ENCODE measurements around the gene ANKRD10. TPM values are rescaled to one million over a fixed set of nuclear protein-coding genes. Genes with fewer than 3 reads are reported as not detected.
"Not testable (repeated sequence)": the region's sequence is repeated elsewhere in the genome, so short reads cannot be mapped to it uniquely, and the experiment has no call there.

Gene ANKRD10
- total RNA-seq, 4 donors from 2014 or later: 128 to 268 (median 235) TPM

DNA sequence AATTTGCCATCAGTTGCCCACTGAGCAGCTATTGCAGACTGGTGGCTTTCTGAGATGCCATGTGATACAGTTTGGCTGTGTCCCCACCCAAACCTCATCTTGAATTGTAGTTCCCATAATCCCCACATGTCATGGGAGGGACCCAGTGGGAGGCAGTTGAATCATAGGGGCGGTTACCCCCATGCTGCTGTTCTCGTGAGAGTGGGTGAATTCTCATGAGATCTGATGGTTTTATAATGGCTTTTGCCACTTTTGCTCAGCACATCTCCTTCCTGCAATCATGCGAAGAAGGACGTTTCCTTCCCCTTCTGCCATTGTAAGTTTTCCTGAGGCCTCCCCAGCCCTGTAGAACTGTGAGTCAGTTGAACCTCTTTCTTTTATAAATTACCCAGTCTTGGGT is 34.8 kb upstream of the ANKRD10 start:
- Histone ChIP-seq H3K4me3 (no peak overlapping the region), H3K27ac (no peak overlapping the region), H3K9me3 (no peaks in the 10 kb centered on the region), H3K27me3 (no peaks in the 10 kb centered on the region), H3K4me1 (no peaks in the 10 kb centered on the region), H3K36me3 (no peaks in the 10 kb centered on the region)
- TF ChIP-seq, protein P1, sequence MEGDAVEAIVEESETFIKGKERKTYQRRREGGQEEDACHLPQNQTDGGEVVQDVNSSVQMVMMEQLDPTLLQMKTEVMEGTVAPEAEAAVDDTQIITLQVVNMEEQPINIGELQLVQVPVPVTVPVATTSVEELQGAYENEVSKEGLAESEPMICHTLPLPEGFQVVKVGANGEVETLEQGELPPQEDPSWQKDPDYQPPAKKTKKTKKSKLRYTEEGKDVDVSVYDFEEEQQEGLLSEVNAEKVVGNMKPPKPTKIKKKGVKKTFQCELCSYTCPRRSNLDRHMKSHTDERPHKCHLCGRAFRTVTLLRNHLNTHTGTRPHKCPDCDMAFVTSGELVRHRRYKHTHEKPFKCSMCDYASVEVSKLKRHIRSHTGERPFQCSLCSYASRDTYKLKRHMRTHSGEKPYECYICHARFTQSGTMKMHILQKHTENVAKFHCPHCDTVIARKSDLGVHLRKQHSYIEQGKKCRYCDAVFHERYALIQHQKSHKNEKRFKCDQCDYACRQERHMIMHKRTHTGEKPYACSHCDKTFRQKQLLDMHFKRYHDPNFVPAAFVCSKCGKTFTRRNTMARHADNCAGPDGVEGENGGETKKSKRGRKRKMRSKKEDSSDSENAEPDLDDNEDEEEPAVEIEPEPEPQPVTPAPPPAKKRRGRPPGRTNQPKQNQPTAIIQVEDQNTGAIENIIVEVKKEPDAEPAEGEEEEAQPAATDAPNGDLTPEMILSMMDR (IDR thresholded peaks at IDR 0.05): no peak
- no peak for TF ChIP-seq POLR2A (IDR thresholded peaks at IDR 0.05)
- no peak for DNase-seq
- intact Hi-C loops (cut with DNase I; ENCODE audit: low total_unique reads): no loop called here

DNA sequence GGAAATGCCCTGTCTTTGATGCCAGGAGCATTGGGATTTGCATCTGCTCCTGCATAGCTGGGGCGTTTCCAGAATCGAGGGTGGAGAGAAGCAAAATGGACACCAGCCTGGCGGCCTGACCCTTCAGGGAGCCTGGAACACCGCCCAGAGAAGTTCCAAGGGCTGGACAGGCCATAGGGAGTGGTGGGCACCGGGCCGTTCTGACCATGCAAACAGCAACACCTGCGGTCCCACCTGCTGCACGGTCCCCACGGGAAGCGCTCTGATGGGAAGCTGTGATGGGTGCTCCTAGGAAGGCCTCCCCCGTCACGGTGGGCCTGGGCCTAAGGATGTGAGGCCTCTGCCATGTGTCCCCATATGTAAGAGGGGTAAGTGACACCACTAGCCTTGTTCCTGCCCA is 34.2 kb upstream of the ANKRD10 start:
- no peak for DNase-seq
- H3K9me3 ChIP-seq: no peaks in the 10 kb centered on the region
- intact Hi-C loops (cut with DNase I; ENCODE audit: low total_unique reads): no loop called here
- H3K36me3 ChIP-seq: no peaks in the 10 kb centered on the region
- H3K27me3 ChIP-seq: no peaks in the 10 kb centered on the region
- TF ChIP-seq POLR2A (IDR thresholded peaks at IDR 0.05): no peak
- TF ChIP-seq, protein P1 (IDR thresholded peaks at IDR 0.05): no peak
- H3K4me3 ChIP-seq: no peak overlapping the region
- H3K27ac ChIP-seq: no peak overlapping the region
- no peaks in the 10 kb centered on the region for H3K4me1 ChIP-seq

DNA sequence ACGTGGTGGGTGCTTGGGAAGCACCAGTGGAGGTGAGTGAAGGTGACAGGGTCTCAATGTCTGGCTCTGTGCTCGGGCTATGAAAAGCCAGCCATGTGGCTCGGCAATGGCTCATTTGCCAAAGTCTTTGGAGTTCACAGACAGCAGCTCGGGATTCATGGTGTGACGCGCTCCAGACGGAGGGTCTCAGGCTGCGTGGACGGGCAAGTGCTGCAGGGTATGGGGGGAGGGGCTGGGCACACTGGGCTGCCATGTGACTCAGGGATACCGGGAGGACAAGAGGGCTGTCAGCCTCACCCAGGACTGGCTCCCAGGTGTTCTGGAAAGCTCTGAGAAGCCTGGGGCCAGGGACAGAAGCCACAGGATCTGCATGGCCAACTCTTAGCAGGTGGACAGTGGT is 32.5 kb upstream of the ANKRD10 start:
- H3K27me3 ChIP-seq; H3K36me3 ChIP-seq; H3K4me1 ChIP-seq; H3K27ac ChIP-seq; H3K9me3 ChIP-seq; H3K4me3 ChIP-seq; intact Hi-C loops (cut with DNase I; ENCODE audit: low total_unique reads); DNase-seq: not testable (repeated sequence)

DNA sequence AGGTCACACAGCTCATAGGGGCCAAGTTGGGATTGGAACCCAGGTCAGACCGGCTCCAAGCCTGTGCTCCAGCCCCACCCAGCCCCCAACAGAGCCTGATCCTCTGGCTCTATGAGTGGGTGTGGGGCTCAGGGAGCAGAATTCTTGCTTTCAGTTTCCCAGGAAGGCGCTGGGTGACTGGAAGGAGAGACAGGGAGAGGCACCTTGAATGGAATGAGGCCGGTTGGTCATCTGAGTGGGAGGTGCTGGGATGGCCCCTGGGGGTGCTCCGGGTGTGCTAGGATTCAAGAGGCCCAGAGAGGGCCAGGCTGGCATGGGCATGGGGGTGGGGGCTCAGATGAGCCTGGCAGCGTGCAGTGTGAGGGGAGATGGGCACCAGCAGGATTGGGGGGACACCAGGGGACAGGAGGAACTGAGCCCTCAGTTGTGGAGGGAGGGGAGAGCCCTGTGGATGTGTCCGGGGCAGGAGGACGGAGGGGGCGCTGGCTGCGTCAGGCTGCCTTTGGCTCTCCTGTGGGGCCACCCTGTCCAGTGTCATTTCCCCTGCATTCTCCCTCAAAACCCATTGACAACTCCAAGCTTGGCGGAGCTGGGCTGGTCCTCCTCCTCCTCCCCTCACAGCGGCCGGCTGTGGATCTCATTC is 31.2 kb upstream of the ANKRD10 start:
- DNase-seq: no peak
- Histone ChIP-seq H3K27ac (no peak overlapping the region), H3K27me3 (no peaks in the 10 kb centered on the region), H3K9me3 (no peaks in the 10 kb centered on the region), H3K4me1 (no peaks in the 10 kb centered on the region), H3K4me3 (no peak overlapping the region), H3K36me3 (no peaks in the 10 kb centered on the region)
- TF ChIP-seq, protein P1 (IDR thresholded peaks at IDR 0.05): no peak
- no peak for TF ChIP-seq POLR2A (IDR thresholded peaks at IDR 0.05)
- intact Hi-C loops (cut with DNase I; ENCODE audit: low total_unique reads): no loop called here

DNA sequence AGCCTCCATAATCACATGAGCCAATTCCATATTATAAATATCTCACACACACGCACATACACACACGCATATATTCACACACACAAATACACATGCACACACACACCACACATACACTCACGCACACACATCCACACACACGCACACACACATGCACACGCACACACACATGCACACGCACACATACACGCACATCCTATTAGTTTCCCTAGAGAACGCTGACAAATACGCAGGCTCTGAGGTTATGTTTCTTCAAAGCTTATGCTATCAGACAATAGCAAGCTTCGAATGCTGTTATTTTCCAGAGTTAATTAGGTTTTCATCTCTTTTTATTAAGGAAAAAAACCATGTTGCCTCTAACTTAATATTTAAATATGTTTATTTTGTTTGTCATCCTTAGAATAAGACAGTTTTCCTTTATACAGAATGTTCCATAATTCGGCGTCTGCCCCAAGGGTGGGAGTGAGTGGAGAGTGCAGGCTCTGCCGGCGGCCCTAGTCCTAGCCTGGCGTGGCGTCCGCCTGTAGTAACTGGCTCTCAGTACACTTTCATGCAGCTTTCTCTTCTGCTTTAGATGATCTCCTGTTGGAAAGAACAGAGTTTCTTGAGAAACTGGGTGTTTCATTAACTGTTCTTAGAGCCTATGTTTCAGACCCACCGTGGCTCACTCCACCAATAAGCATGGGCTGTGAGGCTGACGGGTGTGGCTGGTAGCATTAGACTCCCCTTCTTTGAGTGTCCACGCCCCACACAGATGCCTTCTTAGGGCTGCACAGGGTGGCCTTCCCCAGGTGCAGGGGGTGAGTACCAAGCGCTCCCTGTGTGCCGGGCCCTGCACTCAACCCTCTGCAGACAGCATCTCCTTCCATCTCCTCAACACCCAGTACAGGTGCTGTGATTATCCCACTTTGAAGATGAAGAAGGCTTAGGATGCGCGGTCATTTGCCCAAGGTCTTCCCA is 30.4 kb upstream of the ANKRD10 start:
- no peaks in the 10 kb centered on the region for H3K9me3 ChIP-seq
- intact Hi-C loops (cut with DNase I; ENCODE audit: low total_unique reads): no loop called here
- no peak for DNase-seq

More for the DNA sequence above, 30.4 kb upstream of the ANKRD10 start:
- Histone ChIP-seq H3K4me3 (no peak overlapping the region), H3K4me1 (no peaks in the 10 kb centered on the region), H3K27ac (no peak overlapping the region), H3K36me3 (no peaks in the 10 kb centered on the region), H3K27me3 (no peaks in the 10 kb centered on the region)
- TF ChIP-seq, protein P1 (IDR thresholded peaks at IDR 0.05): no peak
- TF ChIP-seq POLR2A (IDR thresholded peaks at IDR 0.05): no peak
